NCI-H69 (cell line): ENCODE data around the gene ATP13A1.

Source experiments
- DNase-seq: peaks from one replicate; lab custom pipeline; 2025; lab: John Stamatoyannopoulos, UW

The ATP13A1 gene

DNA sequence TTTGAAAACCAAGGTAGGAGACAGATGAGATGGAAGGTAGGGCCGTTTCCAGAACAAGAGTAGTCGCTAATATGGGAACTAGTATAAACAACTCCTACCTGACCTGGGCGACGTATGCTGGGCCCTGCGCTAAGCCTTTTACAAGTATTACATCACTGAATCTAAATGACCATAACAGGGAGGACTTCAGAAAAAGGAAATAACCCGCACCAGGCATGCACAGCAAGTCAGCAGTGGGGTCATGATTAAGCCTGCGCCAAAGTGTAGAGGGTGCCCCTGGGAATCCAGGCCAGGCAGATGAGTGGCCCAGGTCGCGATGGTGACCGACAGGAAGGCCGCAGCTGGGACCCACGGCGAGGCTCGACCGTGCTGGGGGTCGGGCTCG is 613 bp downstream of the ATP13A1 start:
- DNase-seq = no peak

DNA sequence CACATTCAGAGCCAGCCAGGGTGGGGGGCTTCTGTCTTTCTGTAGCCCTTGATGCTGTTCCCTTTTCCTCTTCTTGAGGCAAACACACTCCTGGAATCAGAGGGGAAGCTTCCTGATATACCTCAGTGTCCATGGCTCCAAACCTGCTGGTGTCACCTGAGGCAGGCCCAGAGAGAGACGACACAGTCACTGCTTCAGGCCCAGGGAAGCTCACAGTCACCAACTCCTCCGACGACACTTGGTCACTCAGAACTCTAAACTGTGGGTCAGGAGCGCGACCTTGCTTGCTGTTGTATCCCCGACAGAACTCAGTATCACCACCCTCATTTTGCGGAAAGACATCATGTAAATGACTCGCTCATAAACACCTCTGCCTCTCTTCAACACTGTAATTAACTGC is 1.1 kb downstream of the ATP13A1 start:
- DNase-seq = no peak

DNA sequence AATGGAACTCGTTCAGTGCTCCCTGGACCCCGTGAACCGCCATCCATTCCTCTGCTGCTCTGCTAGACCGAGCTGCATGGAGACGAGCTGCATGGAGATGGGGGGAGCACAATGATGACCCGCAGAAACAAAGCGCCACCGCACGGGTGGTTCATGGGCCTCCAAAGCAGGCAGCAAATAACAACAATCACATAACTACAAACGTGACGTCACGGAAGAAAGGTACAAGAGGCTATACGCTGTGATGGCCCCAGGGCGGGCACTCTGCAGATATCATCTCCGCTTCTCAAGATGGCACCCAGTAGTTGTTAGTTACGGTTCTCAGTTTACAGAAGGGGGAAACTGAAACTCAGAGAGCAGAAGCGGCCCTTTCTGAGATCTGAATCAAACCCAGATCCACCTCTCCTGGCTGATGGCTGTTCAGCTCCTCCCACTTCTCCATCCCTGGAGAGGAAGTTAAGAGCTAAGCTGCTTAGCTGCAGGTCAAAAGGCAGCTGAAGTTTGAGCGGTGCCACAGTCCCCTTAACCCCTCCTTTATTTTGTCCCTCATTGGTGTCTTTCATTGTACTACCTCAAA is 1.7 kb downstream of the ATP13A1 start:
- no peak for DNase-seq

DNA sequence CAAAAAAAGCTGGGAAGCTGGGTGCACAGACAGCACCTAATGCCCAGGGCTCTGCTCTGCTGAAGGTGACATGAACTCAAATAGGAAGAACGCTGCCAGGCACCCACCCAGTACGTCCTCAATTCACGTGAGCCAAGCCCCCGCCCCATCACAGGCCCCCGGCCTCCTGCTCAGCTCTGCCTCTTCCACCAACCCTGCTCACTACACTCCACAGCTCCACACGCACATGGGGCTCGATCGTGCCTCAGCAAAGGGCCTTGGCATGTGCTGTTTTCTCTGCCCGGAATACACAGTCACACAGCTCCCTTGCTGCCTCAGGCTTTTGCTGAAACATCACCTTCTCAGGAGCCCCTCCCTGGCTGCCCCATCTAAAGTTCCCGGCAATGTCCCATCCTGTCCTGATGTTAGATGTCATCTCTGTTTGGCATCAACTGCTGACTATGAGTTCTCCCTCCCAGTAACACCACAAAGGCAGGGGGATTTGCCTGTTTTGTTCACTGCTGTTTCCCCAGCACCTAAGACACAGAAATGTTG is 2.3 kb downstream of the ATP13A1 start:
- no peak for DNase-seq

DNA sequence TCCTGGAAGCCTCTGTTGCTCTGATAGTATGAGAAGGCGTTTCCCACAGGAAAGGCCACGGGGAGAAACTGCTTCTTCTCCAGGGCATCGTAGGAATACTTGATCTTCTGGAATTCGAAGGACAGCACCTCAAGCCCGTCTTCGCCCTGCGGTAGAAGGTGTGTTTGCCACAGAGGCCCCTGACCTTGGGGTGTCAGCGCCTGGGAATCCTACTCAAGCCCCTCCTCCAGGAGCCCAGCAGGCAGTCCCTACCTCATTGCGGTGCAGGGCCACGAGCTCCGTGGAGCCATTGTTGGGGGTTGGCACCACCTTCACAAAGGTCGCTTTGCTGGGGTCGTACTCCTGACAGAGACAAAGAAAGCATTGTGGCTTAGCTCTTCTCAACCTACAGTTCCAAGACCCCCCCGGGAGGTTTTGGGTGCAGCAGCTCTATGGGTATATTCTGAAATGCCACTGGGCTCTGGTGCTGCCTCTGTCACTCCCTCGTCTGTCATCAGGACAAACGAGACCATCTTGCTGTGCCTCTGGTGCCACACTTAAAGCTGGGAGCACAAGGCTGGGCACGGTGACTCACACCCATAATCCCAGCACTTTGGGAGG is 3.7 kb downstream of the ATP13A1 start:
- DNase-seq = no peak

DNA sequence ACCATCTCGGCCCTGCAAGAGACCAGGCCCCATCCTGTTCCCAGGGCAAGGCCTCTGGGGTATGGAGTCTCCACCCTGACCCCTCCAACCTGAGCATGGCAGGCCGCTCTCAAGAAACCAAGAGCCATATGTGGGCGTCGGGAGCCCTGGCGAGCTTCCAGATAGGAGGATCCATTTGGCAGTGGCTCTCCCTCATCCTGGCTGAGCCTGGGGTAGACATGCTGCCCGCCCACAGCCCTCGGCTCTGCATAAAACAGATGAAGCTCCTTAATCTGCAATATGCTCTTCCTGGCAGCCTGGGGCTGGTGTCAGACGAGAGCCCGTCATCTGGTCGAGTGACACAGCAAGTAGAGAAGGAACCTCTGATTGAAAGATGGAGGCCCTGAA is 6.1 kb downstream of the ATP13A1 start:
- no peak for DNase-seq

DNA sequence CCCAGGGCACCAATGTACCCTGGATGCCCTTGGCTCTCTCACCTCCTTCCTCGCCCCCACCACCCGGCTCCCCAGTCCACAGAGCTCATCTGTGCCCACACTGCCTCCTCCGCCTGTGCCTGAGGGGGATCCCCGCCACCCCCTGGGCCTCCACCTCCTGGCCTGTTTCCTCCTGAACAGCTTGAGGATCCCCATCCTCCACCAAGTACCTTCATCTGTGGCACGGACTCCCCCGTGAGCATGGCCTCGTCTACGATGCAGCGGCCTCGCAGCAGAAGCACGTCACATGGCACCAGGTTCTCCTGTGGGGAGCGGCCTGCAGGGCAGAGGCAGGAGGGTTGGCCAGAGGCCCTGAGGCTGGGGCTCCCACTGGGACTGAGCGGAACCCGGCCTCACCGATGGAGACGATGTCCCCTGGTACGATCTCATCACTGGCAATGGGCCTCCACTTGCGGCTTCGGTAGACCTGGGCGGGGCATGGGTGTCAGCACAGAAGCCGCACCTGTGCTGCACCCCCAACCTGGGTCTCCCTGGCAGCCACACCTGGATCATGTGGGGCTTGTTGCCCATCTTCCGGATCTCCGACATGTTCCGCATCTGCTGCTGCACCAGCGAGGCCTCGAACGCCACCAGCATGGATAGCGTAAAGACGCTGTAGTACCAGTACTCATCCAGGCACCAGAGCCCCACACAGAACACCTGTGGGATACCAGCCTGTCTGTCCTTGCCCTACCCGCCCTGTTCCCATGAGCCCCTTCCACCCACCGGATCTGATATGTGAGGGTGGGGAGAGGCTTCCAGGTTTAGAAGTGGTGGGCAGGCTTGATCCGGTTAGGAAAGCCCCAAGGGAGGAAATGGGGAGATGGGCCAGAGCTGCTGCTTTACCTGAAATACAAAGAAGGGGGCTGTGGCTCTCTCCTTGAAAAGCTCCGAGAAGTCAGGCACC is 6.8 kb downstream of the ATP13A1 start:
- no peak for DNase-seq

DNA sequence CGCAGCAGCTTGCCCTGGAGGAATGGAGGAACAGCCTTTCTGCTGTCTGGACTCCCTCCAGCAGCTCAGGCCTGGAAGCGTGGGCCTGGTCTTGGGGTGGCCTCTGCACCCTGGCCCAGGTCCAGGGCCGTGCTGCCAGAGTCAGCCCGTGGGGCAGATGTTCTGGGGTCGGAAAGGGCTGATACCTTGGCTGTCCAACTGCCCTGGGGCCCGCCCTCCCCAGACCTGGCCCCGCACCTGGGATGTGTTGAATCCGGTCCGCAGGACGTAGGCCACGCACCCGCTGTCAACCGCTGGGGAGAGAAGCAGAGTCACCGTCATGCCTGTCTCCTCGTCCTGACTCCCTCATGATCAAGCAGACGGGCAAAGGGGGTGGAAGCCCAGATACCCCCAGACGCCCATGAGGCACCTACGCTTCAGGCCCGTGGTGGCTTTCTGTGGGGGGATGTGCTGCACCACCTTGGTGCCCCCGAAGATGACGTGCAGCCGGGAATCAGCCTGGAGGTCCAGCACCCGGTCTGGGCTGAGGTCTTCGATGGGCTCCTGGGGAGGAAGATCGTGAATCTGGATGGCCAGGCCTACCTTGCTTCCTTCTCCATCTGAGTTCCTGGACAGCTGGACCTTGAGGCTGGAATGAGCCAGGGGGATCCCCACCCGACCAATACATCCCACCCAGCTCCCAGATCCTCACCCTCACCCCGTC is 7.7 kb downstream of the ATP13A1 start:
- DNase-seq = no peak

DNA sequence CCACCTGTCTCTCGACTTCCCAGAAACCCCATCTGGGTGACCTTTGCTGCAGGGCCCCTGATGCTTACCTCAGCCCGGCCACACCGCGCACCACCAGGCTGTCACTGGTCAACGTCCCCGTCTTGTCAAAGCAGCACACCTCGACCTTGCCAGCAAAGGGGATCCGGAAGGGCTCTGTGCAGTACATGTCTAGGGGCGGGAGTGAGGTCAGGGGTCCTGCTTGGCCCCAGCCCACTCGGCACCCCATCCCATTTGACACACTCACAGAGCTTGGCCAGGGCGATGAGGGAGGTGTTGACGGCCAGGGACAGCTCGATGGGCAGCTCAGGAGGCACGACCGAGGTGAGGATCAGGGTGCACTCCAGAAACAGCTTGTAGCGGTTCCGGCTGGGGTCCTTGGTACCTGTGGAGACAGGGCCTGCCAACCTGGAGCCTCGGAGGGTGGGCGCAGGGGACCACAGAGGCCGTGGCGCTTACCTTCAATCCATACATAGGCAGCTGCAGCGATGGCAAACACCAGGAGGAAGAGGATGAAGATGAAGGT is 8.4 kb downstream of the ATP13A1 start:
- DNase-seq = no peak

DNA sequence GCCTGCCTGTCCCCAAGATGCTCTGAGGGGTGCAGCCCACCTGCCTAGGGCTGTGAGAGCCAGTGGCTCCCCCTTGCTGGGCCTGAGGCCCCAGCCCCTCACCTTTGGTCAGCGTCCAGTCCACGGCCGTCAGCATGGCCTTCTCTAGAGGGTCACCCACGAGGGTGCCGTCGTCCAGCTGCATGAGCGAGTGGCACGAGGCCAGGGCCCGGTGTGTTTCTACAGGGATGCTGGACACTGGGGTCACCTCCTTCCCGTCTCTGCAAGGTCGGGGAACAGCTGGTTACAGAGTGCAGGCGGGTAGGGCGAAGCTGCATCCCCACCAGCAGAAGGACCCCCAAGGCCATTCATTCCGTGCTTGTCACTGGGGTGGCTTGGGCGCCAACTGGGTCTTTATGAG is 9.0 kb downstream of the ATP13A1 start:
- no peak for DNase-seq

DNA sequence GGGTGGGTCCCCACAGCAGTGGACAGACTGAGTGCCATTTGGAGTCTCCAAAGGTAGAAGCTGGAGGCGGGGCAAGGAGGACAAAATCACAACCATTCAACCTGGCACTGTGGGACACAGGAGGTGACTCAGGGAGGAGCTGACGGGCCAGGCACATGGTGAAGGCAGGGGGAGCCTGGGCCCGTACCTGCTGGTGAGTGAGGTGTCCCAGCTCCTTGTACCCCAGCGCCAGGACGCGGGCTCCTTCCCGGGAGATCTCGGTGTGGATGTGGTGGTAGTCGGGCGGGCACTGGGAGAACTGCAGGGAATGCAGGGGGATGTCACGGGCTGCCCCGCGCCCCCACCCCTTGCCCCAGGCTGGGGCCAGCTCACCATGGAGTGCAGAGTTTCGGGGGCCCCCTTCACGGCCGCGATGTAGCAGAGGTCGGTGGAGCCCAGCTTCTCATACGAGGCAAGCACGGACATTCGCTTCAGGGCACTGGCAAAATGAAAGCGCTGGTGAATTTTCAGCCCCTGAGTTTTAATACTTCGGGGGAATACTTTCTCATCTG is 9.8 kb downstream of the ATP13A1 start:
- no peak for DNase-seq

DNA sequence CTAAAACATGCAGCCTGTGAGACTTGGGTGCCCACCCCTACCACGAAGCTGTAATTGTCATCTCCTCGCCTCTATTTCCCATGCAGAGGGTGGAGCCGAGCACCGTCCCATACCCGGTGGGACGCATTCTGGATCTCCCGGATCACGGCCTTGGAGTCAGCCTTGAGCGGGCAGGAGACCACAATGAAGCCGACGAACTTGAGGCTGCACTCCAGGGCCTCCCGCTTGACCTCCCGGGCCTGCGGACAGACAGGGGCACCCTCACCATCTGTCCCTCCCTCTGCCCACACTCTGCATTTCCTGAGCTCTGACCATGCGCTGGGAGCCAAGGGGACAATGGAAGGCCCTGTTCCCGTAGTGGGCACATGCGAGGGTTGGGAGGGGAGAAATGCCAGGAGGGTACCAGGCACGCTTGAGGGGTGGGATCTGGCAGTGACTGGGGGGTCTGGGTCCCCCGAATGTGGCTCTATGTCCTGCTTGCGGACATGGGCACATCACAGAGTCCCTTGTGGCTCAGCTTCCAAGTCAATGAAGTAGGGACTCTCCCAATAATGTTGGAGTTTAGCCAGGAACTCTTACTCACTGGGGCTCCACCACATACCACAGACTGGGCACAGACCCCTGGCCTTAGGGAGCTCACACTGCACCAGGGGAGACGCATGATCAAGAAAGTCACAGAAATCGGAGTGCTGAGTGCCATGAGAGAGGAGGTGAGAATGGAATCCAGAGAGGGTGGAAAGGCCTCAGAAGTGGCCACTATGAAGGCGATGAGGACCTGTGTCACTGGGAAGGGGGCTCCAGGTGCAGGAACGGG is 10.8 kb downstream of the ATP13A1 start:
- no peak for DNase-seq

DNA sequence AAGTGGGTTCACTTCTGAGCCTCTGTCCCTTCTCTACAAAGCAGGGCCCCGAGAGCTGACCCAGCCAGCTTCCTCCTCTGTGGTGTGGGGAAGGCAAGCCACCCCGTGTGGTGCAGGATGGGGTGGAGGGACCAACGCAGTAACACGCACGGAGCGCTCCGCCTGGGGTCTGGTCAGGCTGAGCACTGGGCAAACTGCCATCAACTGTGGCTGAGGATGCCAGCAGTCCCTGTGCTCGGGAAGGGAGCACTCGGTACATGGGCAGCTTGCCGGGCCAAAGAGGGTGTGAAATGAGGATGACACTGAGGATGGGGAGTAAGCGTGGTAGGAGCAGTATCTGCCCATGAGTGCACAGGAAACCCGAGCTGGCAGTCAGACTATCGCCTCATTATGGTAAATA is 12.4 kb downstream of the ATP13A1 start:
- no peak for DNase-seq

DNA sequence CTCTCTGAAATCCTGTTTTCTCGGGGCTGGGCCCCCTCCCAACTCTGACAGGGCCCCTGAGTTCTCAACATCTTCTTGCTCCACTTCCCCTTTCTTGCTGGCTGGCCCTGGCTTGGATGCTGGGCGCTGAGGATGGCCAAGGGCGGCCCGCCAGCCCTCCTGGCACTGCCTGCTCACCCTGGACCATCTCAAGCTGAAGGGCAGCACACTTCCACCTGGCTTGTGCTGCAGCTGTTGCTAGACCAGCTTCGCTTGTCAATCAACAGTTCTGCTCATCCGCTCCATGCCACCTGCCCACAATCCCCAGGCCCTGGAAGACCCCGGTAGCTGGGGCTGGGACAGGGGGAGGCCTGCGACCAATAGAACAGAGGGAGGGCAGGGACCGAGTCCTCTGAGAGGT is 13.1 kb downstream of the ATP13A1 start:
- DNase-seq = no peak

DNA sequence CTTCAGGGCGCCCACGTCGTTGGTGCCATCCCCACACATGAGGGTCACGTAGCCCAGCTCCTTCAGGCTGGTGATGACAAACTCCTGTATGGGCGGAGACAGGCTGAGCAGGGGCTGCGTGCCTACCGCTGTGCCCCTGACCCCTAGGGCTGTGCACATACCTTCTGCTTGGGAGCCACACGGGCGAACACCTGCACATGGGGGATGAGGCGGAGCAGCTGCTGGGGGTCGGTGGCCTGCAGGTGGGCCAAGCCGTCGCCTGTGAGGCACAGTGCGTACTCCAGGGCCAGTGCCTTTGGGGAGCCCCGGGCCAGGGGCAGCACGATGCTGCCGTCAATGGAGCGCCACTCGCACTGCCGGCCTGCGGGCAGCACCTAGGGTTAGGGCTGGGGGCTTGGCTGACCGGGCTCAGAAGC is 13.9 kb downstream of the ATP13A1 start:
- no peak for DNase-seq

DNA sequence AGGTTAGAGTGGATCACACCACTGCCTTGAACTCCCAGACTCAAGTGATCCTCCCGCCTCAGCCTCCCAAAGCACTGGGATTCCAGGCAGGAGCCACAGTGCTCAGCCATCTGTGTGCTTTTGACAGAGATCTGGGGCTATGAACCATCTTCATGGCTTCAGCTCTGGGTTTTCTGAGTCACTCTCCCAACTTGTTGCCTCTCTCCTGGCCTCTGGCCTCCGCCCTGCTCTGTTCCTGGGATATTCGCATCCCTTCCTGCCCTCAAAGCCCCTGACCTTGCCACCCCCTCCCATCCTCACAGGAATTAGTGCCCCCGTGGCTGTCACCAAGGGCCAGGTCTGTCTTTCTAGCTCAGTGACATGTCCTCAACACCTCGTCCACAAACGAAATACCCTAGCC is 14.3 kb downstream of the ATP13A1 start:
- DNase-seq = no peak

DNA sequence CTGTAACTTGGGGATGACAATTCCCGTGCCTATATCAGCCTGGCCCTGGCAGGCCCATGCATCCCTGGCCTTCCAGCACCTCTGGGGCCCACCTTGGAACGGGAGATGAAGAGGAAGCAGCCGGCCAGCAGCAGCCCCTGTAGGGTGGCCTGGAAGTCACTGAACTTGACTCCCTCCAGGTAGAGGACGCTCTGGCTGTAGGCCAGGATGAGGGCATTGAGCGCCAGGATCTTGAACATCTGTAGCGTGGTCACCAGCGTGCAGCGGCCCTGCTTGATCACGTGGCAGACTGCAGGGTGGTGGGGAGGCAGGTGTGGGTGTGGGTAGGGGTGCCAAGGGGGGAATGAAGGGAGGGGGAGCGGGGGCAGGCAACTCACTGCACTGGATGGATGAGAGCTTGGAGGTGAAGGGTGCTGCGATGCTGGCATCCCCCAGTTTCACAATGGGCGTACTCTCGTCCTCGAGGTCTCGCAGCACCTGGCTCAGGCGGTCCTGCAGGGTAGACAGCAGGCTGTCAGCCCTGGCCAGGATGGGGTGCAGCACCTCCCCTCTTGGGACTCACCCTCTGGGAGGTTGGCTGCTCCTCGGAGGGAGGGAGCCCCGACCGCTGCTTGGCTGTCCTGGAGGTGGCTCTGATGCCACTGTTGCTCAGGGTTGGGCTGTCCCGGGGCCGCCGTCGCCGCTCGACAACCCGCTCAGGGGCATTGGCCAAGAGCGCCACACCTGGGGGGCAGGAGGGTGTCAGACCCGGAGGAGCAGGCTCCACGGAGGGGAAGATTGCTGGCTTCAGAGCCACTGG is 16.2 kb downstream of the ATP13A1 start:
- DNase-seq = no peak

DNA sequence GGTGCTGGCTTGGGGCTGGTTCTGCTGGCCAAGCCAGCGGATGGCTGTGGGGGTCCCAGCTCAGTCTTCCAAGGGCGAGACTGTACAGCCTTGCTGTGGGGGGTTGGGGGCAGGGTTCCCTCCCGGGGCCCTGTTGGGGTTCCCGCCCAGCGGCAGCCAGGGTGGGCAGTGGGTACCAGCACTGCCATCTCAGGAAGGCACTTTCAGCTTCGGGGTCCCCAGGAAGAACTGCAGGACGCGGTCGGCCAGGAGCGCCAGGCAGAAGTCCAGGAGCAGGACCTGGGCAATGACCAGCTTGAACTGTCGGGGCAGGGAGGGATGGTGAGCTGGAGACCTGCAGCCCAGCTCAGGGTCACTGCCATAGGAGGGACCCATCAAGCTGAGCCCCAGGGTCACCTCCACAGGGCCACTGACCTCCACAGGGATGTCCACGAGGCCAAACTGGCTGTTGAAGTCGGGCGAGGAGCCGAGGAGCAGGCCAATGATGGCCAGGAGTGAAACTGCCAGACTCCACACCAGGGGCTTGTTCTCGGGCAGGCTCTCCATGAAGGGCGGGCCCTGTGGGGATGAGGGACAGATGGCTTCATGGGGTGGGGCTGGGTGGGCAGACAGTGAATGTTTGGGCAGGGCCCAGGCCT is 18.1 kb downstream of the ATP13A1 start:
- DNase-seq = no peak

DNA sequence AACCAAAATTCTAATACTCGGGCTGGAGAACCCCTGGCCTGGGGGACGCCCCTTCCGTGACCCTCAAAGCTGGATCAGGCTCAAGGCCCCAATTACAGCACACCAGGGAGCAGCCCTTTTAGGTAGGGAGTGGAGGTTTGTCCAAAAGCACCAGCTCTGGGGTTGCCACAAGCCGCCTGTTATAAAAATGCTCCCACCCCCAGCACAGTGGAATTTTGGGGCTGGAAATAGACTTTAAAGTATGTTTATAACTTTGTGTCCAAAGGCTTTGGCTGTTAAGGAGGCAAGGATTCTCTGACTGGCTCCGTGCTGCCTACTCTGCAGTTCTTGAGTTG is 19.5 kb downstream of the ATP13A1 start:
- no peak for DNase-seq
